ENCODE measurements around the gene SIK1.

Gene SIK1

DNA sequence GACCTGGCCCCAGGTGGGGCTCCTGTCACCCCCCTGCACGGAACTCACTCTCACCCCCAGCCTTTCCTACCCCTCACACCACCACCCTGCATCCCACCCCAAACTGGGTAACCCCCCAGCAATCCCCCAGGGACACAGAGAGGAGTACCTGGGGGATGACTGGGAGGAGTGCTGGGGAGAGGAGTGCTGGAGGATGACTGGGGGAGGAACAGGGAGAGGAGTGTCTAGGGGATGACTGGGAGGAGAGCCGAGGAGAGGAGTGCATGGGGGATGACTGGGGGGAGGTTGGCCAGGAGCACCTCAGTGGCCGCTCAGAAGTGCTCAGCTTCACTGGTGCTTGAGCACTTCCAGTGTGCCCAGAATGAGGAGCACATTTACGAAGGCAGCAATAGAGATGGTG, 59.1 kb downstream of the SIK1 start:
- TF ChIP-seq, protein P1, sequence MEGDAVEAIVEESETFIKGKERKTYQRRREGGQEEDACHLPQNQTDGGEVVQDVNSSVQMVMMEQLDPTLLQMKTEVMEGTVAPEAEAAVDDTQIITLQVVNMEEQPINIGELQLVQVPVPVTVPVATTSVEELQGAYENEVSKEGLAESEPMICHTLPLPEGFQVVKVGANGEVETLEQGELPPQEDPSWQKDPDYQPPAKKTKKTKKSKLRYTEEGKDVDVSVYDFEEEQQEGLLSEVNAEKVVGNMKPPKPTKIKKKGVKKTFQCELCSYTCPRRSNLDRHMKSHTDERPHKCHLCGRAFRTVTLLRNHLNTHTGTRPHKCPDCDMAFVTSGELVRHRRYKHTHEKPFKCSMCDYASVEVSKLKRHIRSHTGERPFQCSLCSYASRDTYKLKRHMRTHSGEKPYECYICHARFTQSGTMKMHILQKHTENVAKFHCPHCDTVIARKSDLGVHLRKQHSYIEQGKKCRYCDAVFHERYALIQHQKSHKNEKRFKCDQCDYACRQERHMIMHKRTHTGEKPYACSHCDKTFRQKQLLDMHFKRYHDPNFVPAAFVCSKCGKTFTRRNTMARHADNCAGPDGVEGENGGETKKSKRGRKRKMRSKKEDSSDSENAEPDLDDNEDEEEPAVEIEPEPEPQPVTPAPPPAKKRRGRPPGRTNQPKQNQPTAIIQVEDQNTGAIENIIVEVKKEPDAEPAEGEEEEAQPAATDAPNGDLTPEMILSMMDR (IDR thresholded peaks at IDR 0.05; ENCODE audit: borderline replicate concordance, control extremely low read depth, extremely low read depth, insufficient read depth, missing control alignments): no peak
- in situ Hi-C loops (cut with MboI; ENCODE audit: low sequenced_read_pairs, unreplicated experiment): no loop called here

GRCh38 chr21:43367296-43367695, 59.6 kb downstream of the SIK1 start:
- TF ChIP-seq, protein P1 (IDR thresholded peaks at IDR 0.05; ENCODE audit: borderline replicate concordance, control extremely low read depth, extremely low read depth, insufficient read depth, missing control alignments): no peak
- no peak for DNase-seq (ENCODE audit: low spot score)
- in situ Hi-C loops (cut with MboI; ENCODE audit: low sequenced_read_pairs, unreplicated experiment): no loop called here

More for the DNA sequence above, 59.1 kb downstream of the SIK1 start:
- DNase-seq (ENCODE audit: low spot score): no peak

GRCh38 chr21:43366656-43367055, 60.3 kb downstream of the SIK1 start:
- TF ChIP-seq, protein P1 (IDR thresholded peaks at IDR 0.05; ENCODE audit: borderline replicate concordance, control extremely low read depth, extremely low read depth, insufficient read depth, missing control alignments): no peak
- DNase-seq (ENCODE audit: low spot score): no peak

GRCh38 chr21:43365611-43366426, 61.1 kb downstream of the SIK1 start:
- no peak for DNase-seq (ENCODE audit: low spot score)
- in situ Hi-C loops (cut with MboI; ENCODE audit: low sequenced_read_pairs, unreplicated experiment): no loop called here
- TF ChIP-seq, protein P1 (IDR thresholded peaks at IDR 0.05; ENCODE audit: borderline replicate concordance, control extremely low read depth, extremely low read depth, insufficient read depth, missing control alignments): no peak

More at GRCh38 chr21:43366656-43367055, 60.3 kb downstream of the SIK1 start:
- in situ Hi-C loops (cut with MboI; ENCODE audit: low sequenced_read_pairs, unreplicated experiment): no loop called here

GRCh38 chr21:43364851-43365424, 62.0 kb downstream of the SIK1 start:
- in situ Hi-C loops (cut with MboI; ENCODE audit: low sequenced_read_pairs, unreplicated experiment): no loop called here
- no peak for DNase-seq (ENCODE audit: low spot score)
- TF ChIP-seq, protein P1 (IDR thresholded peaks at IDR 0.05; ENCODE audit: borderline replicate concordance, control extremely low read depth, extremely low read depth, insufficient read depth, missing control alignments): no peak

All from GM13976 (cell line).